B cell (primary cell): ENCODE data around the gene NAV2. TPM values are rescaled to one million over a fixed set of nuclear protein-coding genes. Genes with fewer than 3 reads are reported as not detected.

Source experiments
- ATAC-seq: fragments of 200-7000 bp; cut with Tn5 transposase; one replicate; pipeline ENCODE4 v1.10.0; 2021; ENCODE audit warnings: low read depth, mild to moderate bottlenecking, moderate number of reproducible peaks, moderate library complexity
- CTCF ChIA-PET: fragments of 350-600 bp; sonication (Branson Sonifier 250); formaldehyde crosslinking; loops from one replicate; lab custom pipeline; 2021; ENCODE audit warnings: antibody characterized with exemption, inconsistent platforms; lab: Charles Lee
- POLR2A ChIA-PET: fragments of 350-600 bp; sonication (Branson Sonifier 250); formaldehyde crosslinking; loops from one replicate; lab custom pipeline; 2021; ENCODE audit warnings: antibody characterized with exemption; lab: Charles Lee
- DNase-seq: peaks from one replicate; pipeline ENCODE4 v3.0.0; 2013
- H2AFZ ChIP-seq: 2 replicates; pipeline ENCODE4 v1.6.1; 2012; ENCODE audit warnings: mild to moderate bottlenecking, low read depth, low read length; ENCODE audit not compliant: insufficient read depth, poor library complexity, severe bottlenecking
- H3K27ac ChIP-seq, 2 donors: 1 replicate in 1 of 2; 2 replicates in 1 of 2; pipeline ENCODE4 v1.5.1; 2012 to 2013; ENCODE audit warnings: low read length in 2 of 2, mild to moderate bottlenecking in 2 of 2, moderate library complexity in 1 of 2
- H3K27me3 ChIP-seq, 4 experiments: fragments of 200-600 bp in 1 of 4; sonication (generic) in 1 of 4; replicated peaks in 1 of 4; 1 replicate in 2 of 4; 2 replicates in 2 of 4; pipeline versions ENCODE4 v1.6.1 to v1.7.0; 2013 to 2016; ENCODE audit warnings: low read length in 3 of 4, mild to moderate bottlenecking in 2 of 4, mixed read lengths in 1 of 4, moderate library complexity in 1 of 4; ENCODE audit not compliant: insufficient read depth in 4 of 4, control insufficient read depth in 3 of 4; ENCODE audit errors: control extremely low read depth in 1 of 4
- H3K36me3 ChIP-seq, 2 experiments: replicated peaks in 1 of 2; 1 replicate in 1 of 2; 2 replicates in 1 of 2; pipeline versions ENCODE4 v1.6.1 to v1.7.1; 2013; ENCODE audit warnings: low read length in 1 of 2; ENCODE audit not compliant: insufficient read depth in 2 of 2, control insufficient read depth in 1 of 2; ENCODE audit errors: control extremely low read depth in 1 of 2, extremely low read depth in 1 of 2
- H3K4me1 ChIP-seq, 2 donors: fragments of 200-600 bp in 1 of 2; sonication (generic) in 1 of 2; 1 replicate in 1 of 2; 2 replicates in 1 of 2; pipeline versions ENCODE4 v1.5.1 to v1.6.1; 2013 to 2017; ENCODE audit warnings: low read length in 2 of 2; ENCODE audit not compliant: control insufficient read depth in 2 of 2, insufficient read depth in 2 of 2
- H3K4me2 ChIP-seq: replicated peaks from 2 replicates; pipeline ENCODE3; 2012; ENCODE audit warnings: mild to moderate bottlenecking, low read depth, low read length; ENCODE audit not compliant: poor library complexity, severe bottlenecking
- H3K4me3 ChIP-seq, 5 experiments: fragments of 200-600 bp in 1 of 5; sonication (generic) in 1 of 5; 1 replicate in 3 of 5; 2 replicates in 2 of 5; pipeline versions ENCODE4 v1.5.1 to v1.7.0; 2011 to 2016; ENCODE audit warnings: low read length in 4 of 5, mild to moderate bottlenecking in 4 of 5, low read depth in 2 of 5, control low read depth in 1 of 5, moderate library complexity in 1 of 5; ENCODE audit not compliant: insufficient read depth in 1 of 5; ENCODE audit errors: control extremely low read depth in 1 of 5, extremely low read depth in 1 of 5
- H3K79me2 ChIP-seq: fragments of 200-600 bp; sonication (generic); one replicate; pipeline ENCODE4 v1.6.0; 2016; ENCODE audit warnings: low read length; ENCODE audit not compliant: control insufficient read depth, insufficient read depth
- H3K9ac ChIP-seq: fragments of 200-600 bp; sonication (generic); 2 replicates; pipeline ENCODE4 v1.6.1; 2017; ENCODE audit warnings: mild to moderate bottlenecking, low read length, moderate library complexity
- H3K9me3 ChIP-seq, 3 donors: one replicate each; pipeline versions ENCODE4 v1.6.1 to v1.7.1; 2013; ENCODE audit warnings: low read length in 2 of 3; ENCODE audit not compliant: control insufficient read depth in 2 of 3, insufficient read depth in 1 of 3; ENCODE audit errors: control extremely low read depth in 1 of 3
- H4K20me1 ChIP-seq: 2 replicates; pipeline ENCODE4 v1.6.0; 2012; ENCODE audit warnings: mild to moderate bottlenecking, low read length; ENCODE audit not compliant: insufficient read depth, control insufficient read depth, poor library complexity, severe bottlenecking
- H3K27ac Mint-ChIP-seq: one replicate; pipeline ENCODE4 v1.8.0; 2021; ENCODE audit warnings: mixed read lengths
- H3K27me3 Mint-ChIP-seq: one replicate; pipeline ENCODE4 v1.8.0; 2021; ENCODE audit warnings: mixed read lengths
- H3K4me1 Mint-ChIP-seq: one replicate; pipeline ENCODE4 v1.8.0; 2021; ENCODE audit warnings: mixed read lengths
- H3K4me3 Mint-ChIP-seq: one replicate; pipeline ENCODE4 v1.8.0; 2021; ENCODE audit warnings: mixed read lengths
- H3K9me3 Mint-ChIP-seq: one replicate; pipeline ENCODE4 v1.8.0; 2022; ENCODE audit warnings: mixed read lengths; ENCODE audit not compliant: insufficient read depth
- EZH2 ChIP-seq: IDR thresholded peaks from 2 replicates; pipeline ENCODE4 v1.6.1; 2012; ENCODE audit warnings: borderline replicate concordance, low read depth, mild to moderate bottlenecking, moderate library complexity, low read length; ENCODE audit not compliant: insufficient read depth, poor library complexity, severe bottlenecking
- WGBS: methylation state at CpG from one replicate; pipeline ENCODE4 v1.1.5; 2013; ENCODE audit warnings: missing lambda C conversion rate; ENCODE audit not compliant: insufficient coverage; 5-methylcytosine and 5-hydroxymethylcytosine counted together
- intact Hi-C: fragments of 100-400 bp; cut with micrococcal nuclease; formaldehyde crosslinking; loops from one replicate; pipeline ENCODE4 v1.10.0; 2022
- polyA plus RNA-seq: library from polyadenylated mRNA; depleted of rRNA; stranded (reverse); fragments of >200 nt; gene quantifications from 2 replicates; pipeline ENCODE4 v1.2.3, GENCODE V29; 2012
- total RNA-seq, 2 donors: library from RNA; stranded (reverse); fragments of 120-200 nt in 1 of 2; gene quantifications; 1 replicate in 1 of 2; 2 replicates in 1 of 2; pipeline versions ENCODE4 v1.2.3 to v1.2.4, GENCODE V29; 2013 to 2022
- TF ChIP-seq, protein P1 (sequence below): fragments of 200-600 bp; IDR thresholded peaks from one replicate; pipeline ENCODE4 v1.8.0; 2022; ENCODE audit warnings: antibody characterized with exemption, mild to moderate bottlenecking

NAV2 gene
- total and polyA plus RNA-seq, 2 donors (not counting 1 experiment from before 2014, with no cell fraction given): 0.82 to 22.2 TPM

DNA sequence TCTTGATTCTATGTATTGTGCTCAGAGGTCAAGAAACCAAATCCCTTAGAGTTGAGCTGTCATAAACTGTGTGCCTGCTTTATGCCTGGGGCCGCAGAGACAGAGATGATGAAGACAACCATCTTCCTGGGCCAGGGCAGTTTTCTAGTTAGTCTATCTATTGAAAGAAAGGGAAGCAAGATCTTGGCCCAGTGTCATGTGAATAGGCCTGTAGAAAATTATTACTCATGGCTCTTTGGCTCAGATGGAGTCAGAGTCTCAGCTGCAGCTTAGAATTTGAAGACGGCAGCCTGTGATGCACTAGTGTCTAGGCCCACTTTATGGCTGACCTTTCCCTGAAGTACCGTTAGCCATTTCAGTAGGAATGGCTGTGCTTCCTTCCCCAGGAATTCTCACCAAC lies 335.6 kb downstream of the NAV2 start:
- Histone ChIP-seq H2AFZ (no peak overlapping the region), H3K27me3 (no peaks in the 10 kb centered on the region), H3K27ac (no peak overlapping the region), H3K4me1 (peaks cover 8 to 9% of the 10 kb centered on the region in 2 donors), H3K36me3 (no peaks in the 10 kb centered on the region), H3K4me3 (no peak overlapping the region), H3K9ac (no peak overlapping the region), H3K79me2 (no peaks in the 10 kb centered on the region), H3K4me2 (no peak overlapping the region), H4K20me1 (no peaks in the 10 kb centered on the region), H3K9me3 (no peaks in the 10 kb centered on the region)
- ATAC-seq: no peak
- POLR2A ChIA-PET: no interaction called here
- Mint-ChIP-seq H3K27ac (no peak overlapping the region), H3K9me3 (no peaks in the 10 kb centered on the region), H3K4me1 (peaks cover 9% of the 10 kb centered on the region), H3K27me3 (peaks cover 2% of the 10 kb centered on the region), H3K4me3 (no peak overlapping the region)
- no peak for TF ChIP-seq EZH2
- TF ChIP-seq, protein P1, sequence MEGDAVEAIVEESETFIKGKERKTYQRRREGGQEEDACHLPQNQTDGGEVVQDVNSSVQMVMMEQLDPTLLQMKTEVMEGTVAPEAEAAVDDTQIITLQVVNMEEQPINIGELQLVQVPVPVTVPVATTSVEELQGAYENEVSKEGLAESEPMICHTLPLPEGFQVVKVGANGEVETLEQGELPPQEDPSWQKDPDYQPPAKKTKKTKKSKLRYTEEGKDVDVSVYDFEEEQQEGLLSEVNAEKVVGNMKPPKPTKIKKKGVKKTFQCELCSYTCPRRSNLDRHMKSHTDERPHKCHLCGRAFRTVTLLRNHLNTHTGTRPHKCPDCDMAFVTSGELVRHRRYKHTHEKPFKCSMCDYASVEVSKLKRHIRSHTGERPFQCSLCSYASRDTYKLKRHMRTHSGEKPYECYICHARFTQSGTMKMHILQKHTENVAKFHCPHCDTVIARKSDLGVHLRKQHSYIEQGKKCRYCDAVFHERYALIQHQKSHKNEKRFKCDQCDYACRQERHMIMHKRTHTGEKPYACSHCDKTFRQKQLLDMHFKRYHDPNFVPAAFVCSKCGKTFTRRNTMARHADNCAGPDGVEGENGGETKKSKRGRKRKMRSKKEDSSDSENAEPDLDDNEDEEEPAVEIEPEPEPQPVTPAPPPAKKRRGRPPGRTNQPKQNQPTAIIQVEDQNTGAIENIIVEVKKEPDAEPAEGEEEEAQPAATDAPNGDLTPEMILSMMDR: no peak
- CTCF ChIA-PET: no interaction called here
- intact Hi-C loops: no loop called here
- WGBS: 100% methylated on average over 3 of the region's 3 CpGs
- no peak for DNase-seq

DNA sequence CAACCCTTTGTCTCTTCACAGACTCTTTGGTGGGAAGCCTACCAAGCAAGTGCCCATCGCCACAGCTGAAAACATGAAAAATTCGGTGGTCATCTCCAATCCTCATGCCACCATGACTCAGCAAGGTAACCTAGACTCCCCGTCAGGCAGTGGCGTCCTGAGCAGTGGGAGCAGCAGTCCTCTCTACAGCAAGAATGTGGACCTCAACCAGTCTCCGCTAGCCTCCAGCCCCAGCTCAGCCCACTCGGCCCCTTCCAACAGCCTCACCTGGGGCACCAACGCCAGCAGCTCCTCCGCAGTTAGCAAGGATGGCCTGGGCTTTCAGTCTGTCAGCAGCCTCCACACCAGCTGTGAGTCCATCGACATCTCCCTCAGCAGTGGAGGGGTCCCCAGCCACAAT lies 336.1 kb downstream of the NAV2 start:
- no peak overlapping the region for H3K27ac ChIP-seq
- H3K9me3 ChIP-seq: no peaks in the 10 kb centered on the region
- no peaks in the 10 kb centered on the region for H4K20me1 ChIP-seq
- CTCF ChIA-PET: no interaction called here
- DNase-seq (no peak), ATAC-seq (no peak)
- intact Hi-C loops: no loop called here
- H3K27ac Mint-ChIP-seq: no peak overlapping the region
- H3K4me3 ChIP-seq: no peak overlapping the region
- no peak overlapping the region for H2AFZ ChIP-seq
- no peaks in the 10 kb centered on the region for H3K36me3 ChIP-seq
- no peaks in the 10 kb centered on the region for H3K27me3 ChIP-seq
- TF ChIP-seq, protein P1: no peak
- TF ChIP-seq EZH2: no peak
- H3K9ac ChIP-seq: no peak overlapping the region
- no peaks in the 10 kb centered on the region for H3K9me3 Mint-ChIP-seq
- peaks cover 8 to 9% of the 10 kb centered on the region in 2 donors for H3K4me1 ChIP-seq
- H3K4me1 Mint-ChIP-seq: peaks cover 9% of the 10 kb centered on the region
- H3K27me3 Mint-ChIP-seq: no peaks in the 10 kb centered on the region
- H3K4me3 Mint-ChIP-seq: no peak overlapping the region
- POLR2A ChIA-PET: no interaction called here
- 97% methylated on average over 9 of the region's 9 CpGs for WGBS
- no peaks in the 10 kb centered on the region for H3K79me2 ChIP-seq
- H3K4me2 ChIP-seq: no peak overlapping the region
